ENCODE measurements around the gene BEST2. TPM values are rescaled to one million over a fixed set of nuclear protein-coding genes. Genes with fewer than 3 reads are reported as not detected.

BEST2 gene
- total RNA-seq, 1 experiment from 2014 or later: 0.13 TPM

- Histone ChIP-seq H3K27me3 (replicated peaks) (no peaks in the 10 kb centered on the region), H3K27ac (peak overlapping the region; percentile 77), H3K36me3 (no peaks in the 10 kb centered on the region), H3K9me3 (replicated peaks) (no peaks in the 10 kb centered on the region), H3K4me3 (peak overlapping the region; percentile 38), H3K4me1 (replicated peaks) (peaks cover 74% of the 10 kb centered on the region)
- no peak for DNase-seq (ENCODE audit: low read depth in 1 of 2, low spot score in 2 of 2)
These were observed 30.5 kb downstream of the BEST2 start for GRCh38 chr19:12782174-12782423.

- Histone ChIP-seq H3K27me3 (replicated peaks) (no peaks in the 10 kb centered on the region), H3K4me3 (peak overlapping the region; percentile 38), H3K9me3 (replicated peaks) (no peaks in the 10 kb centered on the region), H3K4me1 (replicated peaks) (peaks cover 76% of the 10 kb centered on the region), H3K36me3 (no peaks in the 10 kb centered on the region), H3K27ac (peak overlapping the region; percentile 77)
- peak; percentile 91 for DNase-seq (ENCODE audit: low read depth in 1 of 2, low spot score in 2 of 2)
These were observed 31.1 kb downstream of the BEST2 start for GRCh38 chr19:12782424-12783290.

GRCh38 chr19:12783291-12783848, 31.8 kb downstream of the BEST2 start:
- Histone ChIP-seq H3K27me3 (replicated peaks) (no peaks in the 10 kb centered on the region), H3K27ac (peak overlapping the region; percentile 77), H3K9me3 (replicated peaks) (no peaks in the 10 kb centered on the region), H3K36me3 (no peaks in the 10 kb centered on the region), H3K4me3 (peak overlapping the region; percentile 38), H3K4me1 (replicated peaks) (peaks cover 80% of the 10 kb centered on the region)
- DNase-seq (ENCODE audit: low read depth in 1 of 2, low spot score in 2 of 2): peak; percentile 65 to 68

- Histone ChIP-seq H3K4me3 (no peak overlapping the region), H3K9me3 (replicated peaks) (no peaks in the 10 kb centered on the region), H3K4me1 (replicated peaks) (peaks cover 80% of the 10 kb centered on the region), H3K27ac (peak overlapping the region; percentile 77), H3K27me3 (replicated peaks) (no peaks in the 10 kb centered on the region), H3K36me3 (no peaks in the 10 kb centered on the region)
- DNase-seq (ENCODE audit: low read depth in 1 of 2, low spot score in 2 of 2): peak in 1 of 2 experiments; percentile 83
These were observed 32.3 kb downstream of the BEST2 start for GRCh38 chr19:12783849-12784393.

GRCh38 chr19:12784394-12784870, 32.8 kb downstream of the BEST2 start:
- Histone ChIP-seq H3K27me3 (replicated peaks) (no peaks in the 10 kb centered on the region), H3K4me3 (no peak overlapping the region), H3K9me3 (replicated peaks) (no peaks in the 10 kb centered on the region), H3K27ac (peak overlapping the region; percentile 77), H3K4me1 (replicated peaks) (peaks cover 80% of the 10 kb centered on the region), H3K36me3 (no peaks in the 10 kb centered on the region)
- DNase-seq (ENCODE audit: low read depth in 1 of 2, low spot score in 2 of 2): peak in 1 of 2 experiments; percentile 63

GRCh38 chr19:12784871-12785430, 33.4 kb downstream of the BEST2 start:
- Histone ChIP-seq H3K27me3 (replicated peaks) (no peaks in the 10 kb centered on the region), H3K27ac (peak overlapping the region; percentile 77), H3K4me3 (no peak overlapping the region), H3K36me3 (no peaks in the 10 kb centered on the region), H3K9me3 (replicated peaks) (no peaks in the 10 kb centered on the region), H3K4me1 (replicated peaks) (peaks cover 81% of the 10 kb centered on the region)
- peak; percentile 72 to 77 for DNase-seq (ENCODE audit: low read depth in 1 of 2, low spot score in 2 of 2)

- H3K36me3 ChIP-seq: no peaks in the 10 kb centered on the region
- peak overlapping the region; percentile 77 for H3K27ac ChIP-seq
- peaks cover 86% of the 10 kb centered on the region for H3K4me1 ChIP-seq (replicated peaks)
- H3K4me3 ChIP-seq: no peak overlapping the region
- no peaks in the 10 kb centered on the region for H3K27me3 ChIP-seq (replicated peaks)
- no peaks in the 10 kb centered on the region for H3K9me3 ChIP-seq (replicated peaks)
- DNase-seq (ENCODE audit: low read depth in 1 of 2, low spot score in 2 of 2): no peak
These were observed 33.9 kb downstream of the BEST2 start for GRCh38 chr19:12785431-12786031.

- Histone ChIP-seq H3K4me1 (replicated peaks) (peaks cover 93% of the 10 kb centered on the region), H3K36me3 (no peaks in the 10 kb centered on the region), H3K27ac (peak overlapping the region; percentile 77), H3K27me3 (replicated peaks) (no peaks in the 10 kb centered on the region), H3K9me3 (replicated peaks) (no peaks in the 10 kb centered on the region), H3K4me3 (no peak overlapping the region)
- DNase-seq (ENCODE audit: low read depth in 1 of 2, low spot score in 2 of 2): no peak
These were observed 34.7 kb downstream of the BEST2 start for GRCh38 chr19:12786141-12786870.

GRCh38 chr19:12786952-12787351, 35.4 kb downstream of the BEST2 start:
- Histone ChIP-seq H3K27ac (no peak overlapping the region), H3K27me3 (replicated peaks) (no peaks in the 10 kb centered on the region), H3K4me3 (no peak overlapping the region), H3K9me3 (replicated peaks) (no peaks in the 10 kb centered on the region), H3K36me3 (peaks cover 3% of the 10 kb centered on the region), H3K4me1 (replicated peaks) (peaks cover 93% of the 10 kb centered on the region)
- no peak for DNase-seq (ENCODE audit: low read depth in 1 of 2, low spot score in 2 of 2)

GRCh38 chr19:12787458-12787857, 35.9 kb downstream of the BEST2 start:
- H3K27ac ChIP-seq: 0 out of 2 replicates have a peak overlapping the region, but pooled peaks have one; percentile 69
- peak in 1 of 2 experiments; percentile 65 for DNase-seq (ENCODE audit: low read depth in 1 of 2, low spot score in 2 of 2)
- H3K27me3 ChIP-seq (replicated peaks): no peaks in the 10 kb centered on the region
- H3K9me3 ChIP-seq (replicated peaks): no peaks in the 10 kb centered on the region
- H3K4me1 ChIP-seq (replicated peaks): peaks cover 88% of the 10 kb centered on the region
- no peak overlapping the region for H3K4me3 ChIP-seq
- peaks cover 8% of the 10 kb centered on the region for H3K36me3 ChIP-seq

GRCh38 chr19:12788042-12788681, 36.6 kb downstream of the BEST2 start:
- H3K9me3 ChIP-seq (replicated peaks): no peaks in the 10 kb centered on the region
- DNase-seq (ENCODE audit: low read depth in 1 of 2, low spot score in 2 of 2): no peak
- no peak overlapping the region for H3K4me3 ChIP-seq
- H3K4me1 ChIP-seq (replicated peaks): peaks cover 81% of the 10 kb centered on the region
- peaks cover 15% of the 10 kb centered on the region for H3K36me3 ChIP-seq
- 0 out of 2 replicates have a peak overlapping the region, but pooled peaks have one; percentile 69 for H3K27ac ChIP-seq
- no peaks in the 10 kb centered on the region for H3K27me3 ChIP-seq (replicated peaks)

GRCh38 chr19:12788682-12789097, 37.1 kb downstream of the BEST2 start:
- peaks cover 16% of the 10 kb centered on the region for H3K36me3 ChIP-seq
- peak; percentile 69 to 80 for DNase-seq (ENCODE audit: low read depth in 1 of 2, low spot score in 2 of 2)
- H3K27me3 ChIP-seq (replicated peaks): no peaks in the 10 kb centered on the region
- no peaks in the 10 kb centered on the region for H3K9me3 ChIP-seq (replicated peaks)
- H3K4me3 ChIP-seq: peak overlapping the region; percentile 37
- H3K4me1 ChIP-seq (replicated peaks): peaks cover 78% of the 10 kb centered on the region
- H3K27ac ChIP-seq: peak overlapping the region; percentile 69

All from SJSA1 (cell line).